HG03439 (cell line): ENCODE results near the gene ELN.

Source experiments
- ATAC-seq: cut with Tn5 transposase; IDR thresholded peaks from one replicate; pipeline ENCODE4 v1.9.1; 2021; ENCODE audit warnings: mild to moderate bottlenecking, moderate library complexity; ENCODE audit not compliant: unreplicated experiment

Gene ELN

DNA sequence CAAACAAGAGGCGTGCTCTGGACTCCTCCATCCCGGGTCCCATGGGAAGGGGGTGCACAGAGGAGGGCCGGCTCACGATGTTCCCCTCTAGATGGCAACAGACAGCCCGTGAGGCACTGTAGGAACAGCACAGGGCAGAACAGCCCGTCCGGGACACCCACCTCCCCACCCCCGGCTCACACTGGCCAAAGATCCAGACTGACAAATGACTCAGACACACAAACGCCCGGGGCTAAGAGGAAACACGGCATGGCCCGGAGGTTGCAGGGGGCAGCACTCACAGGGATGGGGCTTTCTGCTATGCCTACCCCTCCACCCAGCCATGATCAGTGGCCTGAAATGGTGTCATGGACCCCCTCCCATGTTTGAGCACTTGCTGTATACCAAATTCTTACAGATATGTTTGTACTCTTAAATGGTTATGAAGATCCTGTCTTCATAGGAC, 4.9 kb upstream of the ELN start:
- ATAC-seq = no peak

DNA sequence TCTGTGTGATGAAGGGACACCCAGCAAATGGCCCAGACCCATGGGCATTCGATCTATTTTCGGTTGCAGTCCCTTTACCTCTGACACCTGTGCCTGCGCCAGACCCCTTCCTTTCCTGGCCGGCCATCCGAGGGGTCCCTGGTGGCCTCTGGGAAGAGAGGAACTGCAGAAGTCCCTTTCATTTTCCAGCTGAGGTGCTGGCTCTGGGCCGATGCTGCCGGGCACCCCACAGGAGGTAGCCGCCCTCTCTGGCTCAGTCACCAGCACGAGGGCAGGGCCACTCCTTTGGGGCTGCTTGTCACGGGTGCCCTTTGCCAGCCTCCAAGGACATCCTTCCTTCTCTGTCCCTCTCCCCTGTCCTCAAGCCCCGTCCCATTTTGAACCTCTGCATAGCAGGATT, 4.2 kb upstream of the ELN start:
- ATAC-seq = no peak

DNA sequence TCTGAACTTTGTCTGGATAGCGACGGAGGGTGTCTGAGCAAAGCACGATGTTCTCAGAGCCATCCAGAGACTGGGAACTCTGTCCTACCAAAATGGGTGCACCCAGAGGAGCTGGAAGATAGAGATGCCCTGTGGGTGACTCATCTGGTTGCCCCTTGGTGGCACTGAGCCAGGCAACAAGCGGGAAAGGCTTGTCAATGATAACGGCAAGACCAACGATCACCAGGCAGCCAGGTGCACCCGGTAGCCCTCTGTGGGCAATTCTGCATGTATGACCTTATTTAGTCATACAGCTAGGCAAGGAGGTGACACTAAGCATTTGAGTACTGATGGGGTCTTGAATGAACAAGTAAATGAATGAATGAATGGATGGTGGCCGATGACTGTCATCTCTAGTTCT, 2.8 kb upstream of the ELN start:
- ATAC-seq = no peak

GRCh38 chr7:74025730-74026129, 2.2 kb upstream of the ELN start:
- no peak for ATAC-seq

DNA sequence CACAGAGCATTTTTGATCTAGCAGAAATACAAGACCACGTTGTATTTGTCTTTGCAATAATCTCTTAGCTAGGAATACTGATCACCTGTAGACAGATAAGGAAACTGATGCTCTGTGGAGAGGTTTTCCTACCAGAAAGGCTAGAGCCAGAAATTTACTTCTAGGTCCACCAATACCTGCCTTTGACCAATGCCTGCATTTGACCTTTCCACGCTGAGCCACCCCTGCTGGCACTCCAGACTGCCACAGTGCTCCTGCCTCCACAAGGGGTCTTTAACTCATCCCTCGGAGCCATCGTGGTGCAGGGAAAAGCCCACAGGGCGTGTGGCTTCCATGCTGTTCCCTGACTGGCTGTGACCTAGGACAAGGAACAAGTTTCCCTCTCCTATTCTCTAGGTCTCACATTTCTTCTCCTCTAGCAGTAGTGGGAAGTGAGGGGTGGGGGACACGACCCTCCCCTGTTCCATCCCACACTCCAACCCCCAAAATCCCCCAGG, 1.5 kb upstream of the ELN start:
- ATAC-seq = no peak

- ATAC-seq = no peak
Observed at GRCh38 chr7:74026903-74027682, 880 bp upstream of the ELN start.

DNA sequence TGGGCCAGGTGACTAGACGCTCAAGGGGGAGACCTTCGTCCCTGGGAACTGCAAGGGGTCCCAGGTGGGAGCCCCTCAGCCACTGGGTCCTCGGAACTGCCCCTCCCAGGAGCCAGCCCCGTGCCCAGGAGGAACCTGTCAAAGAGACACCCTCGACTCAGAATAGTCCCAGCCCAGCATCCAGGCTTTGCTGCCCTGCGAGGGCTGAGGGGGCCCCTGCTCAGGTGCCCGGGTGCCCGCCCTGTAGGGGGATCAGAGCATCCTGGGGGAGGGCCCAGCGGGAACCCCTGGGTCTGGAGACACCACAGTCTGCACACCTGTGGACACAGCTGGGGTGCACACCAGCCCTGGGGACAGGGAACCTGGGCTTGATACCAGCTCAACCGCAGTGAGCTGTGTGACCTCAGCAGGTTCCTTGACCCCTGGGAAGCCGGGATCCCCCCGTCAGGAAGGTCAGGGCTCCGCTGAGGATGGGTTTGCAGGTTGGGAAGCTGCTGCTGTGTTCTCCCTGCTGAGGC, 407 bp downstream of the ELN start:
- no peak for ATAC-seq

GRCh38 chr7:74029089-74029785, 1.3 kb downstream of the ELN start:
- ATAC-seq = no peak

DNA sequence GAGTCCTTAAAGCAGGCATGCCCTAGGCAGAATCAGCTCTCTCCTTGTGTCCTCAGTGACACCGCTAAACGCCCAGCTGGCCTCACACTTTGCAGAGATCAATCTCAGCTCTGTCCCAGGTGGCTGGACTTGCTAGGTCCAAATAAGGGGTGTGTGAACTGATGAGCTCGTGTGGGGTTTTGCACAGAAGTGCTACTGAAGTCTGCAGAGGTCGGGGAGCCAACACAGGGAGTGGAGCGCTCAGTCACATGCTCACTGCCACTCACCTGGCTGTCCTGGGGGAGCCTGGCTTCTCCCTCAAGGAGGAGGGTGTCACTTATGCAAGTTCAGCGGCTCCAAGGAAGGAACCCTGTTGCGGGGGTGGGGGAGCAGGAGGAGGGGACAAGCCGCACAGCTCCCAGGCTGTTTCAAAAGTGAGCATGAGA, 2.0 kb downstream of the ELN start:
- no peak for ATAC-seq

DNA sequence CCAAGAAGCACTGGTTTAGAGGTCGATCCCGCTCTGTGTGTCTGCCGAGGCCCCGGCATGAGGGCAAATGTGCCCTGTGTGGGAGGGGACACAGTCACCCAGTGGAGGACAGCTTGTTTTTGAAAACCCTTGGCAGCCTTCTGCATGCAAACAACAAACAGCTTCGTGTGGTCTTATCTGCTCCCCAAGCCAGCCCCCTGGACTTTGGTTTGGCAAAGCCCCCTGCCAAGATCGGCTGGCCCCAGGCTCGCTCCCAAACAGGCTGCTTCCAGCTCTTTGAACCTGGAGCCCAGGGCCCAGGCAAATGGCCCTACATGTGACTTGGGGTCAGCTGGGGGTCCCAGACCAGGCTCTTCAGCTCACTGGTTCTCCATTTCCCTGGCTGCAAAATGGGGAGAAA, 2.9 kb downstream of the ELN start:
- ATAC-seq = no peak

GRCh38 chr7:74031403-74032190, 3.6 kb downstream of the ELN start:
- ATAC-seq = no peak

GRCh38 chr7:74032191-74032490, 4.2 kb downstream of the ELN start:
- ATAC-seq = no peak

- no peak for ATAC-seq
Observed at GRCh38 chr7:74032624-74033371, 4.8 kb downstream of the ELN start.

DNA sequence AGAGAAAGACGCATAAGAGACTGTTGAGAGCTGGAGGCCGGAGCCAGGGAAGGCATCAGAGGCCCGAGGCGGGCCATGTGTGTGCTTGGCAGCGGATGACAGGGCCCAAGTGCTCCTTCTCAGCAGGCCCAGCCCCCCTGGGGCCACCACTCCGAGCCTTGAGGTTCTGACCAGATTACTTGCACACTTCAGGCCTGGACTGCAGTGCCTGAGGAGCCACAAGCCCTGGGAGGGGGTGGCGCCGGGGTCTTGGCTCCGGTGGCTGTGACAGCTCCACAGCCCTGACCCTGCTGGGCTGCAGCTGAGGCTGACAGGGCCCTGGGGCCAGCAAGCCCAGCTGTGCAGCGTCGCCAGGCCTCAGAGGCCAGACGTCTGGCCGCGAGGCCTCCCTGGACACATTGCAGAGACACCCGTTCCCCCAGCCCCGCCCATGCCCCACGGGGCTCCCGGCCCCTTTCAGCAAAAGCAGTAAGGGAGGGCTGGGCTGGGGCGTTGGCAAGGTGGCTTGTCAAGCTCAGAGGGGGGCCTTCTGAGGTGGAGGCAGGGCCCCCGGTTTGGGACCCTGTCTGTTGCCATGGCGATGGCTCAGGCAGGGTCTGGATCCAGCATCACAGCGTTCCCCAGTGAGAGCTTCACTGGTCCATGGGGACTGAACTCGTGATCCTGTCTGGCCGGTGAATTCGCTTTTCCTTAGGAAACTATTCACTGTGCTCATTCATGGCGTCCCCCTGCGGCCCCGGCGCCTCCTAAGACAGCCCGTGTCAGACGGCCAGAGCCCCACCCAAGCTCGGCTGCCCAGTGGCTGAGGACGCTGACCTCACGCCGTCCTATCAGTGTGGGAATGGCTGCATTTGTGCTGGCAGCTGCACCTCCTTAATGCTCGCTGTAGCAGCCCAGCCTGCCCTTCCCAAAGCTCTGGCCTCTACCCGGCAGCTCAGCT, 5.7 kb downstream of the ELN start:
- no peak for ATAC-seq

- no peak for ATAC-seq
Observed at GRCh38 chr7:74037609-74038008, 9.6 kb downstream of the ELN start.

GRCh38 chr7:74038194-74038961, 10.4 kb downstream of the ELN start:
- ATAC-seq = no peak

GRCh38 chr7:74039337-74039736, 11.4 kb downstream of the ELN start:
- ATAC-seq = no peak

- no peak for ATAC-seq
Observed at GRCh38 chr7:74040101-74040790, 12.3 kb downstream of the ELN start.
